Measurements from ENCODE around the gene SMIM20.

Gene SMIM20

DNA sequence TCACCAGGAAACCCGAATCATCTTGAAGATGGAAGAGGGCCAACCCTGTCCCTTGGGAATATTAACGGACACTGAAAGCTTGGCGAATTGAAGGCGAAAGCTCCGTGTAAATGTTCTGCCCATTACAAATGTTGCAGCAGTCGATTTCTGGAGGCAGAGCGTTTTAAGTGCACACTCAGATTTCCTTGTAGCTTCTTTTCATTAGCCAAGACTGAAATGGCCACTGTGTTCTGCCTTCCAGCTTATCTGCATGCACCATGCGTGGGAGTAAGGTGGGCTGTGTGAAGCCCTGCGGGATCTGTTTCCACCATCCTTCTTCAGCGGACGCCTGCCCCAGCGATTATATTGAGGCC is 1.3 kb downstream of the SMIM20 start:
- H3K27me3 ChIP-seq (ENCODE audit: low read depth, low read length): no peaks in the 10 kb centered on the region
- peak overlapping the region in 1 of 2 donors; percentile 96 for H3K4me3 ChIP-seq (ENCODE audit: low read depth in 1 of 2, low read length in 2 of 2)
- H3K27ac ChIP-seq (ENCODE audit: low read length): no peak overlapping the region
- H3K9me3 ChIP-seq (ENCODE audit: control insufficient read depth in 1 of 2, low read length in 2 of 2): no peaks in the 10 kb centered on the region
- H3K4me1 ChIP-seq (ENCODE audit: control insufficient read depth in 1 of 2, insufficient read depth in 2 of 2, low read length in 2 of 2): peaks cover 11 to 14% of the 10 kb centered on the region in 2 donors
- H3K36me3 ChIP-seq (ENCODE audit: control insufficient read depth in 1 of 2, insufficient read depth in 2 of 2, low read length in 2 of 2): no peaks in the 10 kb centered on the region

GRCh38 chr4:25916870-25917269 is 2.9 kb downstream of the SMIM20 start:
- H3K9me3 ChIP-seq (ENCODE audit: control insufficient read depth in 1 of 2, low read length in 2 of 2): no peaks in the 10 kb centered on the region
- H3K36me3 ChIP-seq (ENCODE audit: control insufficient read depth in 1 of 2, insufficient read depth in 2 of 2, low read length in 2 of 2): no peaks in the 10 kb centered on the region
- H3K4me1 ChIP-seq (ENCODE audit: control insufficient read depth in 1 of 2, insufficient read depth in 2 of 2, low read length in 2 of 2): peaks cover 11 to 14% of the 10 kb centered on the region in 2 donors
- H3K27me3 ChIP-seq (ENCODE audit: low read depth, low read length): no peaks in the 10 kb centered on the region
- H3K4me3 ChIP-seq (ENCODE audit: low read depth in 1 of 2, low read length in 2 of 2): no peak overlapping the region
- no peak overlapping the region for H3K27ac ChIP-seq (ENCODE audit: low read length)

- Histone ChIP-seq H3K4me1 (ENCODE audit: control insufficient read depth in 1 of 2, insufficient read depth in 2 of 2, low read length in 2 of 2) (peaks cover 2 to 7% of the 10 kb centered on the region in 2 donors), H3K36me3 (ENCODE audit: control insufficient read depth in 1 of 2, insufficient read depth in 2 of 2, low read length in 2 of 2) (peaks cover 0 to 4% of the 10 kb centered on the region in 2 donors), H3K4me3 (ENCODE audit: low read depth in 1 of 2, low read length in 2 of 2) (no peak overlapping the region), H3K27ac (ENCODE audit: low read length) (no peak overlapping the region), H3K27me3 (ENCODE audit: low read depth, low read length) (no peaks in the 10 kb centered on the region), H3K9me3 (ENCODE audit: control insufficient read depth in 1 of 2, low read length in 2 of 2) (no peaks in the 10 kb centered on the region)
Observed at GRCh38 chr4:25919676-25920075, 5.7 kb downstream of the SMIM20 start.

- H3K27ac ChIP-seq (ENCODE audit: low read length): no peak overlapping the region
- H3K36me3 ChIP-seq (ENCODE audit: control insufficient read depth in 1 of 2, insufficient read depth in 2 of 2, low read length in 2 of 2): peaks cover 0 to 4% of the 10 kb centered on the region in 2 donors
- H3K9me3 ChIP-seq (ENCODE audit: control insufficient read depth in 1 of 2, low read length in 2 of 2): no peaks in the 10 kb centered on the region
- no peak overlapping the region for H3K4me3 ChIP-seq (ENCODE audit: low read depth in 1 of 2, low read length in 2 of 2)
- no peaks in the 10 kb centered on the region for H3K27me3 ChIP-seq (ENCODE audit: low read depth, low read length)
- H3K4me1 ChIP-seq (ENCODE audit: control insufficient read depth in 1 of 2, insufficient read depth in 2 of 2, low read length in 2 of 2): peaks cover 0 to 4% of the 10 kb centered on the region in 2 donors
Observed at GRCh38 chr4:25921922-25922321, 7.9 kb downstream of the SMIM20 start.

- H3K4me3 ChIP-seq (ENCODE audit: low read depth in 1 of 2, low read length in 2 of 2): no peak overlapping the region
- no peak overlapping the region for H3K27ac ChIP-seq (ENCODE audit: low read length)
- no peaks in the 10 kb centered on the region for H3K27me3 ChIP-seq (ENCODE audit: low read depth, low read length)
- H3K4me1 ChIP-seq (ENCODE audit: control insufficient read depth in 1 of 2, insufficient read depth in 2 of 2, low read length in 2 of 2): peaks cover 0 to 4% of the 10 kb centered on the region in 2 donors
- H3K36me3 ChIP-seq (ENCODE audit: control insufficient read depth in 1 of 2, insufficient read depth in 2 of 2, low read length in 2 of 2): peaks cover 0 to 4% of the 10 kb centered on the region in 2 donors
- no peaks in the 10 kb centered on the region for H3K9me3 ChIP-seq (ENCODE audit: control insufficient read depth in 1 of 2, low read length in 2 of 2)
Observed at GRCh38 chr4:25922812-25923369, 8.9 kb downstream of the SMIM20 start.

DNA sequence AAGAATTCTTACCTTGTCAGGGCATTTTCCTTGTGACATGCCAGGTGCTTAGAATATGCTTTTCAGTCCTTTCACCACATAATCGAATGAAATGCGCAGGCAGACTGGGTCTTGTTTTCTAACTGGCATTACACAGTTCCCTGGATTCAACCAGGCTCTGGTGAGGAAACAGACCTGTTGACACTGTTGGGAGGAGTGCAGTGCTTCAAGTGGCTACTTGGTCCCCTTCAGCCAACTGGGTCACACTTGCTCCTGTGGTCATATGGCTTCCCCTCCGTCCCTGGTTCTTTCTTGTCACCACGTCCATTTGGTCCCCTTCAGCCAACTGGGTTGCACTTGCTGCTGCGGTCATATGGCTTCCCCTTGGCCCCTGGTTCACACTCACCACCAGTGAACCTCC is 9.7 kb downstream of the SMIM20 start:
- Histone ChIP-seq H3K36me3 (ENCODE audit: control insufficient read depth in 1 of 2, insufficient read depth in 2 of 2, low read length in 2 of 2) (peaks cover 0 to 4% of the 10 kb centered on the region in 2 donors), H3K27me3 (ENCODE audit: low read depth, low read length) (no peaks in the 10 kb centered on the region), H3K27ac (ENCODE audit: low read length) (no peak overlapping the region), H3K4me1 (ENCODE audit: control insufficient read depth in 1 of 2, insufficient read depth in 2 of 2, low read length in 2 of 2) (peaks cover 4 to 8% of the 10 kb centered on the region in 2 donors), H3K4me3 (ENCODE audit: low read depth in 1 of 2, low read length in 2 of 2) (no peak overlapping the region), H3K9me3 (ENCODE audit: control insufficient read depth in 1 of 2, low read length in 2 of 2) (no peaks in the 10 kb centered on the region)

- Histone ChIP-seq H3K9me3 (ENCODE audit: control insufficient read depth in 1 of 2, low read length in 2 of 2) (no peaks in the 10 kb centered on the region), H3K27ac (ENCODE audit: low read length) (no peak overlapping the region), H3K4me1 (ENCODE audit: control insufficient read depth in 1 of 2, insufficient read depth in 2 of 2, low read length in 2 of 2) (peaks cover 5 to 8% of the 10 kb centered on the region in 2 donors), H3K4me3 (ENCODE audit: low read depth in 1 of 2, low read length in 2 of 2) (no peak overlapping the region), H3K27me3 (ENCODE audit: low read depth, low read length) (no peaks in the 10 kb centered on the region), H3K36me3 (ENCODE audit: control insufficient read depth in 1 of 2, insufficient read depth in 2 of 2, low read length in 2 of 2) (peaks cover 0 to 9% of the 10 kb centered on the region in 2 donors)
Observed at GRCh38 chr4:25925486-25926201, 11.6 kb downstream of the SMIM20 start.

DNA sequence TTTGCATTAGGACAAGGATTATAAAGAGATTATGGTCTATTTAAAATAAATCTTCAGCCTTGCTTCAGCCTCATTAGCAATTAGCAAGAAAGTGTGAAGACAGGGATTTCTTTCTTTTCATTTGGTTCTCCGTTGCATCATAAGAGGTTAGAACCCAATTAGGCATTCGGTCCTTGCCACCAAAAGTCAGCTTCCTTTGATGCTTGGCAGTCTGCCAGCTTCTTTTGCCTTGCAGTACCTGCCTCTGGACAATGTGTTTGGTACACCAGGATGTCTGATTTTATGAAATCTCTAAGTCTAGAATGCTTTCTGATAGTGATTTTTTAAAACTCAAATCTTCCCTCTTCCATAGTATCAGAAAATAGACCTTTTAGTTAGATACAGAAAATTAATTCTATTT is 12.4 kb downstream of the SMIM20 start:
- Histone ChIP-seq H3K36me3 (ENCODE audit: control insufficient read depth in 1 of 2, insufficient read depth in 2 of 2, low read length in 2 of 2) (peaks cover 0 to 9% of the 10 kb centered on the region in 2 donors), H3K27ac (ENCODE audit: low read length) (no peak overlapping the region), H3K4me1 (ENCODE audit: control insufficient read depth in 1 of 2, insufficient read depth in 2 of 2, low read length in 2 of 2) (peaks cover 5 to 8% of the 10 kb centered on the region in 2 donors), H3K27me3 (ENCODE audit: low read depth, low read length) (no peaks in the 10 kb centered on the region), H3K4me3 (ENCODE audit: low read depth in 1 of 2, low read length in 2 of 2) (no peak overlapping the region), H3K9me3 (ENCODE audit: control insufficient read depth in 1 of 2, low read length in 2 of 2) (no peaks in the 10 kb centered on the region)

DNA sequence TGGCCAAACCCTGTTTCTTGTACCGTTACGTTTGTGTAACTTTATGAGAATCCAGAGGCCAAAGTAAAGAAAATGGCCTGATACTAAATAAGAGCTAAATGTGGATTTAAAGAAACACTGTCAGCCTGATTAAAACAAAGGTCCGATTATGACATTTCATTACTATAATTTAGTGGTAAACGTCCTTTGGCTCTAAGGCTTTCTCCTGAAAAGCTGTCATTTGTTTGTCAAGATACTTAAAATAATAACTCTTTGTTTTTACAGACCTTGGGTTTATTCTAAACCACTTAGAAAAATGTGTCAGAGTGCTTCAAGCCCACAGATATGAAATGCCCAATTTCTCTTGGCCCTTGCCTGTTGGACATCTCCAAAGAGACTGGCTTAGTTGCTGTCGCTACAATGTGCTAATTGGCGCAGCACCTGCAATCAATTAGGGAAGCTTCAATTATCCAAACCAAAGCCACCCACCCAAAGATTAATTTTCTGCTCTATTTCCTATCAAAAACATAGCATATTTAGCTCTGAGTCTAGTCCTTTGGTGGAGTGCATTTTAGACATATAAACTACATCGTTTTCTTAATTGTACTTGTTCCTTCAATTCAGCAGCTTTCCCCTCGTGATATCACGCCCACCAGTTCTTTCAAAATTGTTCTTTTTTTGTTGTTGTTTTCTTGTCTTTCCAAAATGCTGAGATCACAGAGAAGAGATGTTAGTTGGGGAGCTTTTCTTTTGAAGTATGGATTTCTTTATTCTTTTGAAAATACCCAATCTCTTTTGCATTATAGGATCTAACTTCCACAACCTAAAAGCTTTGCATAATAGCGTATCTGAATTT is 13.6 kb downstream of the SMIM20 start:
- Histone ChIP-seq H3K27me3 (ENCODE audit: low read depth, low read length) (no peaks in the 10 kb centered on the region), H3K4me1 (ENCODE audit: control insufficient read depth in 1 of 2, insufficient read depth in 2 of 2, low read length in 2 of 2) (peaks cover 5 to 8% of the 10 kb centered on the region in 2 donors), H3K4me3 (ENCODE audit: low read depth in 1 of 2, low read length in 2 of 2) (no peak overlapping the region), H3K36me3 (ENCODE audit: control insufficient read depth in 1 of 2, insufficient read depth in 2 of 2, low read length in 2 of 2) (peaks cover 0 to 6% of the 10 kb centered on the region in 2 donors), H3K9me3 (ENCODE audit: control insufficient read depth in 1 of 2, low read length in 2 of 2) (no peaks in the 10 kb centered on the region), H3K27ac (ENCODE audit: low read length) (no peak overlapping the region)

DNA sequence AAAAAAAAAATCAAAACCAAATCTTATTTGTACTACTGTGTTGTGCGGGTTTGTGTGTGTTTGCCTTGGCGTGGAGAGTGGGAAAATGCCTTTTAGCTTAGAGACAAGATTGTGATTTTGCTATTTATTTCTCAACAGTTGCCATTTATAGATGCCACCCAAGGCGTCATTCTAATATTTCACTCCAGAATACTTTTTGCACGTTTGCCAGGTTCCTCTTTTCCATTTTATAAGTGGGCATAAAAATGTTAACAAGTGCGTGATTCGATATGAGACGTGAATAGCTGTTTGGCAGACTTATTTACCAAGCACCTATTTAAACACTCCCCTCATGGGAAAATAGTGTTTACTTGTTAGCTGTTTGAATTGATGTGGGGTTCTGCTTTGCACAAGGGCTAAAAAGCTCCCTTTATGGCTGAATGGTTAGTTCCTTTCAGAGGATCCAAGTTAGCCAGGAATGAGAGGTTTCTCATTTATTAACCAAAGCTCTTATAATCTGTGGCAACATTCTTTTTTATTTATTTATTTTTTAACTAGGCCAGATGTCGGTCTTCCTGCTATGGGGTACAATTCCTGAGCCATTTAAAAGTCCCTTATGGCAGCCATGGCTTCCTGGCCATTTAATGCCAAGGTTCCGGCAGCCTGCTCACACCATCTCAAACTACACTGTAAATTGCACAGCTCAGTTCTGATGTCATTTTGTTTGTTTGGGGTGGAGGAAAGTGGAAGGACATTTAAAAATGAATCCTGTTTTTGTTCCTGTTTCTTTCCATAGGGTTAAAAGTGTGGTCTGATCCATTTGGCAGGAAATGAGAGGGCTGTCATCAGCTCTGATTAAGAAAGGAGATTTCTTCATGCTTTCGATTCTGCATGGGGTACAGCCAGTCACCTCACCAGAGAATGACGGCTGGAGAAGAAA is 14.6 kb downstream of the SMIM20 start:
- Histone ChIP-seq H3K27me3 (ENCODE audit: low read depth, low read length) (no peaks in the 10 kb centered on the region), H3K9me3 (ENCODE audit: control insufficient read depth in 1 of 2, low read length in 2 of 2) (no peaks in the 10 kb centered on the region), H3K36me3 (ENCODE audit: control insufficient read depth in 1 of 2, insufficient read depth in 2 of 2, low read length in 2 of 2) (peaks cover 0 to 5% of the 10 kb centered on the region in 2 donors), H3K4me3 (ENCODE audit: low read depth in 1 of 2, low read length in 2 of 2) (no peak overlapping the region), H3K4me1 (ENCODE audit: control insufficient read depth in 1 of 2, insufficient read depth in 2 of 2, low read length in 2 of 2) (peaks cover 5 to 8% of the 10 kb centered on the region in 2 donors), H3K27ac (ENCODE audit: low read length) (peak overlapping the region; percentile 43)

All from muscle layer of duodenum (tissue), 2 donors.